ENCODE measurements around the gene SRSF9. TPM values are rescaled to one million over a fixed set of nuclear protein-coding genes. Genes with fewer than 3 reads are reported as not detected.
A peak's percentile ranks its signal among the peaks of the same experiment; 100 is the strongest.

The SRSF9 gene
- polyA plus RNA-seq, 2 of the 4 experiments (the other 2 are of a cell fraction), result 218 to 306 TPM

DNA sequence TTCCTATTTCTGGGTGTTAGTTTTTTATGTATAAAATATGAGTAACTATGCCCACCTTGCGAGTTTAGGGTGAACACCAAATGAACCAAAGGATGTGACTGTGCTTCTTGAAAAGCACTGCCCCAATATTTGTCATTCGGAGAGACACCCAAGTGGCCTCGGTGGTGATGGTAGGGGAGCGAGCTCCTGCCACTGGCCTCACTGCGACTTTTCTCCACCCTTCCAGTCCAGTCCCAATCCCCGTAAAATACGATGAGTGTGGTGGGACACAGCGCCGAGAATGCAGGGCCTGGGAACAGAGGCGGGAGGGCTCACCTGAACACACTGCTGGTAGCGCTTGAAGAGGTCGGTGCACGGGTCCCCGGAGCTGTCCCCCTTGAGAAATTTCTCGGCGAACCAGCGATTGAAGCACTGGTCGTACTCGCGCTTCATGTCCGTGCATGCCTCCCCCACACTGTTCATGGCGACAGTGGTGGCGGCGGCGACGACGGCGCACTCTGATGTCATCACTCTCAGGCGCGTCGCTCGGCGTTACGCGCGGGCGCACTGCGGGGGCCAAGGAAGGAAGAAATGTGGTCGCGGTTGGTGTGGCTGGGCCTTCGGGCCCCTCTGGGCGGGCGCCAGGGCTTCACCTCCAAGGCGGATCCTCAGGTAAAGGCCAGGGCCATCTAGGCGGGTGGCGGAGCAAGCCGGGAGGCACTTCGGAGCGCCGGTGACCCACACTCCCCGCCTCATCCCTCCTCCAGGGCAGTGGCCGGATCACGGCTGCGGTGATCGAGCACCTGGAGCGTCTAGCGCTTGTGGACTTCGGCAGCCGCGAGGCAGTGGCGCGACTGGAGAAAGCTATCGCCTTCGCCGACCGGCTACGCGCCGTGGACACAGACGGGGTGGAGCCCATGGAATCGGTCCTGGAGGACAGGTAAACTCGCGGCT lies 23.4 kb downstream of the SRSF9 start, which contains the start of the genes GATC and TRIAP1 (continued):
- no peak for TF ChIP-seq USF2 (IDR thresholded peaks at IDR 0.05)

GRCh38 chr12:120444676-120445075 lies 24.9 kb downstream of the SRSF9 start:
- ChIA-PET CTCF (interaction anchor here (0.8 to 10.1 kb wide), 4 partner anchors 9 to 88 kb away, joined by 4 to 99 read pairs (median 4); partner anchors contain the start of gene SRSF9), POLR2A (no interaction called here)
- Histone ChIP-seq H3K9me3 (no peaks in the 10 kb centered on the region), H3K27ac (no peak overlapping the region), H3K4me2 (peak overlapping the region; percentile 82), H3K4me3 (peak overlapping the region; percentile 84; the same call in 2 of the 3 replicates), H3K4me1 (peaks cover 20% of the 10 kb centered on the region)
- 82% methylated on average over 2 of the region's 2 CpGs for WGBS (ENCODE audit: missing lambda C conversion rate)
- no peak for FAIRE-seq
- DNase-seq (ENCODE audit: low read depth in 1 of 2, low spot score in 1 of 2), result no peak
- TF ChIP-seq MAFK (IDR thresholded peaks at IDR 0.05; ENCODE audit: partially characterized antibody), result no peak
- TF ChIP-seq KDM1A (IDR thresholded peaks at IDR 0.05; ENCODE audit: low read depth), result no peak
- TF ChIP-seq CEBPB (IDR thresholded peaks at IDR 0.05), result peak in 1 of 2 experiments; percentile 48; a peak in 1 of 4 replicates
- no peak for TF ChIP-seq EHF (CRISPR knock-in tag; IDR thresholded peaks at IDR 0.05)
- peak; percentile 79; the same call in 1 of the 2 replicates for TF ChIP-seq ESRRA (IDR thresholded peaks at IDR 0.05; ENCODE audit: borderline replicate concordance, low read length)
- TF ChIP-seq ATOH8 (CRISPR knock-in tag; IDR thresholded peaks at IDR 0.05; ENCODE audit: low read depth), result no peak
- TF ChIP-seq BHLHE40 (IDR thresholded peaks at IDR 0.05; ENCODE audit: low read depth, low read length), result no peak
- TF ChIP-seq CHD2 (IDR thresholded peaks at IDR 0.05; ENCODE audit: low read length, partially characterized antibody), result no peak
- ATAC-seq, result no peak

- ChIA-PET CTCF (interaction anchor here (0.7 to 10.1 kb wide), 19 partner anchors 8 to 205 kb away, joined by 3 to 99 read pairs (median 3); partner anchors contain the start of genes COQ5, DYNLL1 and SRSF9), POLR2A (no interaction called here)
- no peak overlapping the region for H3K4me3 ChIP-seq
- 11% methylated on average over 6 of the region's 6 CpGs for WGBS (ENCODE audit: missing lambda C conversion rate)
- FAIRE-seq (no peak), DNase-seq (ENCODE audit: low read depth in 1 of 2, low spot score in 1 of 2) (peak; percentile 78 to 90), ATAC-seq (peak; percentile 53 to 65; a peak in 5 of 6 replicates)
- peak overlapping the region; percentile 90 for H3K4me2 ChIP-seq
- TF ChIP-seq ESRRA (IDR thresholded peaks at IDR 0.05; ENCODE audit: borderline replicate concordance, low read length) (no peak), SMC3 (IDR thresholded peaks at IDR 0.05) (peak; percentile 48; the same call in 2 of the 3 replicates), FOSB (CRISPR knock-in tag; IDR thresholded peaks at IDR 0.05) (no peak), CTCF (IDR thresholded peaks at IDR 0.05) (peak; percentile 81), FOXS1 (CRISPR knock-in tag; IDR thresholded peaks at IDR 0.05) (no peak), RAD21 (conservative IDR thresholded peaks at IDR 0.05 in 1 of 2, IDR thresholded peaks at IDR 0.05 in 1 of 2) (peak; percentile 42 to 54; a peak in 4 of 5 replicates), MAZ (IDR thresholded peaks at IDR 0.05; ENCODE audit: borderline replicate concordance, low read depth, low read length) (0 out of 2 replicates have a peak, but pooled peaks have one; percentile 51), CEBPB (IDR thresholded peaks at IDR 0.05) (peak; percentile 63 to 85; a peak in 3 of 4 replicates), ZSCAN20 (CRISPR knock-in tag; IDR thresholded peaks at IDR 0.05) (no peak)
- H3K4me1 ChIP-seq, result peaks cover 15% of the 10 kb centered on the region
- no peaks in the 10 kb centered on the region for H3K9me3 ChIP-seq
- no peak overlapping the region for H3K27ac ChIP-seq
Measured at GRCh38 chr12:120439646-120440247, 29.8 kb downstream of the SRSF9 start.
